Measurements from ENCODE around the gene UBQLN3.

The UBQLN3 gene

DNA sequence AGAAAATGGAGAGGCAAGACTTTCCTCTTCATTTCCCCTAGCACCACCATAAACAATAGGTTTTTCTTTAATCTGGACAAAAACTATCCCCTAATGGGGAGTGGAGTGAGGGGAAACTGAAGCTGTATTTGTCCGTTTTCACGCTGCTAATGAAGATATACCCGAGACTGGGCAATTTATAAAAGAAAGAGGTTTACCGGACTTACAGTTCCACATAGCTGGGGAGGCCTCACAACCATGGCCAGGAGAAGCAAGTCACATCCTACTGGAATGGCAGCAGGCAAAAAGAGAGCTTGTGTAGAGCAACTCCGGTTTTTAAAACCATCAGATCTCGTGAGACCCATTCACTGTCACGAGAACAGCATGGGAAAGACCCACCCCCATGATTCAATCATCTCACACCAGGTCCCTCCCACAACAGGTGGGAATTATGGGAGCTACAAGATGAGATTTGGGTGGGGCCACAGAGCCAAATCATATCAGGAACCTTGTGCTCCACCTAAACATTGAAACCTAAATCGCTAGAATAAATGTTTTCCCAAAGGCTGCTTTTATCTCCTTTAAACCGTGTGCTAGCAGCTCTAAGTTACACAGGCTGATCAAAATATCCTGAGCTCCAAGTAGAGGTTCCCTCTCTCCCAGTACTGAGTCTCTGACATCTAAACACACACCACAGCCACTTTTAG lies 4.3 kb downstream of the UBQLN3 start:
- no peak for DNase-seq (ENCODE audit: low spot score)

DNA sequence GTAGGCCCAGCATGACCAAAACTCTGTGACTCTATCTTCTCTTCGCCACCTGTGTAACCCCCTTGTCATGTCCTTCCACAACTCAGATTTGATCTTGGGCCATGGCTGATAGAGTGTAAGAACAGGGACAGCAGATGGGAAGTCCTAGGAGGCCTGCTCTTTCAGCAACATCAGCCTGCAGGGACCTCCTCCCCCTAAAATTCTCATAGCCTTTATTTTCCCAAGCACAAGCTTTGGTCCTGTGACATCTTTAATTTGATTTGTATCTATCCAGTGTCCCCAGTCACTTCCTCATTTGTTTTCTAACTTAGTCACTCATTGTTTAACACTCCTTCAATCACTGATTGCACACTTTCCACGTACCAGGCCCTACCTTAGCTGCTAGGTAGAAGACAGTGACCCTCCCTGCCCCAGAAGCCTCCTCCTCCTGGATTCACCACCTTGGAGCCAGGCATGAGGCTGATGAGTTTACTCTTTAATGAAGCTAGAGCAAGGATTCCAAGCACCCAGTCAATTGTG lies 5.3 kb downstream of the UBQLN3 start:
- DNase-seq (ENCODE audit: low spot score), result no peak

DNA sequence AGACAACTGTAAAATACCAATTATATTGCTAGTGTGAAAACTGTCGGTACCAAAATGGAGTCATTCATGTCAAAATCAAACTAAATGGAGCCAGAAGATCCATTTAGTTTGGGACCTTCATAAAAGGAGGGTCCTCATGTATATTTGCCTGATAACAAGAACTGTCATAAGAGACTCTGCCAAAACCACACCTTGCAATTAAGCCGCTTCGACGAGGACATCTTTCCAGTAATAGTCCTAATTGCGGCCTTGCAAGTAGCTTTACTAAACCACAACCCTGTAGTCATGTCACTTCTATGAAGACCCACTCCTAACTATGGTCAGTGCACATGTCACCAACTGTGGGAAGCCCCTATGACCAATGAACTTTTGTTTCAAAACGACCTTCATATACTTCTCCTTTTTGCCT lies 9.4 kb downstream of the UBQLN3 start:
- no peak for DNase-seq (ENCODE audit: low spot score)

DNA sequence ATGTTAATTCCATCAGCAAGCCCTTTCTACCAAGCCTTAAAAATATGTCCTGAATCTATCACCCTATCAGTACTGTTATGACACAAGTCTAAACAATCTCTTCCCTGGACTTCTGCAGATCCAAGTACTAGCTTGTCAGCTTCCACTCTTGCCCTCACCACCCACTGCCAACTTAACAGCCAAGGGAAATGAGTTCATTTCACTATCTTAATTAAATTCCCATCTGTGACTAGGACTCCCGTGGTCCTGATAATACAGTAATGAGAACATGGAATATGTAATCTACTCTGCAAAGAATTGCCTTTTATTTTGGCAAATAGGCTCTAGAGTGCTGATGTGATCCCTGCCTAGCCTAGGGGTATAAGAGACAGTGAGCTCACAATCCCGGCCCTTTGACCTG lies 10.1 kb downstream of the UBQLN3 start:
- DNase-seq (ENCODE audit: low spot score), result no peak

DNA sequence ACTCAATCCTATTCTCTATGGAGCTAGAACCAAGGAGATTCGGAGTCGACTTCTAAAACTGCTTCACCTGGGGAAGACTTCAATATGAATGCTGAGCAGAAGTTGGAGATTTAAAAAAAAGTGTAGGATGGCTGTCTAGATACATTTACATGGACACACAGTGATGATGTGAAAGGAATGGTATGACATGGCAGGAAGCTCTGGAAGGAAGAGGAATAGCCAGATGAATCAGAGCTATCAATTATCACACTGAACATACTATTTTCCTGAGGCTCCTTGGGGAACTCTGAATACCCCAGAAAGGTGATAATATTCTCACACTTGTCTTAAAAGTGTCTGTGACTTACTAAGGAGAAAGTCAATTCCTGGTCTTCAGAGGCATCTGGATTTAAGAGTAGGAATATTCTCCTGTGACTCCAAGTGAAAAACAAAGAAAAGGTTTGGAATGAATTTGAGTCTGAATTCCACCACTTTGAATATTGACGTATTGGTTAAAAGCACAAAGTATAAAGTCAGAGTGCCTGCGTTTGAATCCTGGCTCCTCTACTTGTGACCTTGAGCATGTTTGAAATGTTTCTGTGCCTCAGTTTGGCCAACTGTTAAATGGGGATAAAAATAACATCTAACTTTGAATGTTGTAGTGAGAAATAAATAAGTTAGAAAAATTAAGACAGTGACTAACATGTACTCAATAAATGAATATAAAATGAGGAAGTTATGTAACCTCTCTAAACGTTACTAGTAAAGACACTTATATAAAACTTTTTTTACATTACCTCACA lies 20.0 kb downstream of the UBQLN3 start:
- no peak for DNase-seq (ENCODE audit: low spot score)

DNA sequence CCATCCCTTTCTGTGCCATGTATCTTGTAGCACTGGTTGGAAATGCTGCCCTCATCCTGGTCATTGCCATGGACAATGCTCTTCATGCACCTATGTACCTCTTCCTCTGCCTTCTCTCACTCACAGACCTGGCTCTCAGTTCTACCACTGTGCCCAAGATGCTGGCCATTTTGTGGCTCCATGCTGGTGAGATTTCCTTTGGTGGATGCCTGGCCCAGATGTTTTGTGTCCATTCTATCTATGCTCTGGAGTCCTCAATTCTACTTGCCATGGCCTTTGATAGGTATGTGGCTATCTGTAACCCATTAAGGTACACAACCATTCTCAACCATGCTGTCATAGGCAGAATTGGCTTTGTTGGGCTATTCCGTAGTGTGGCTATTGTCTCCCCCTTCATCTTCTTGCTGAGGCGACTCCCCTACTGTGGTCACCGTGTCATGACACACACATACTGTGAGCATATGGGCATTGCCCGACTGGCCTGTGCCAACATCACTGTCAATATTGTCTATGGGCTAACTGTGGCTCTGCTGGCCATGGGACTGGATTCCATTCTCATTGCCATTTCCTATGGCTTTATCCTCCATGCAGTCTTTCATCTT lies 20.9 kb downstream of the UBQLN3 start:
- DNase-seq (ENCODE audit: low spot score), result no peak

DNA sequence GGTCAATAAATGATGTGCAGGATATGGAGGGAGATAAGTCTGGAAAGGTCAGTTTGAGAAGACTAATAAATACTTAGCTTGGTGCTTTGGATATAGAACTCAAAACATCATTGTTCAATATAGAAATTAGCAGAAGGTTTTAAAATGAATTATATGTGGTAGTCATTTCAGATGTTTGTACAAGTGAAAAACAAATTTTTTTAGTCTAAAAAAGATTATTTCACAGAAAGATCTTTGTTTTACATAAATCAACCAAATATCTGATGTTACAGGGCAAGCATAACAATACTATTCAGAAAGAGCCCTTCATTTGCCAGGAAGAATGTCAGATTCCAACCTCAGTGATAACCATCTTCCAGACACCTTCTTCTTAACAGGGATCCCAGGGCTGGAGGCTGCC lies 21.4 kb downstream of the UBQLN3 start, which contains the start of gene OR52D1:
Gene OR52D1, plus strand, starts transcription at position 301 of the 400 bp plus-strand sequence. Its CDS starts 22 bp downstream, at position 323.
- no peak for DNase-seq (ENCODE audit: low spot score)

DNA sequence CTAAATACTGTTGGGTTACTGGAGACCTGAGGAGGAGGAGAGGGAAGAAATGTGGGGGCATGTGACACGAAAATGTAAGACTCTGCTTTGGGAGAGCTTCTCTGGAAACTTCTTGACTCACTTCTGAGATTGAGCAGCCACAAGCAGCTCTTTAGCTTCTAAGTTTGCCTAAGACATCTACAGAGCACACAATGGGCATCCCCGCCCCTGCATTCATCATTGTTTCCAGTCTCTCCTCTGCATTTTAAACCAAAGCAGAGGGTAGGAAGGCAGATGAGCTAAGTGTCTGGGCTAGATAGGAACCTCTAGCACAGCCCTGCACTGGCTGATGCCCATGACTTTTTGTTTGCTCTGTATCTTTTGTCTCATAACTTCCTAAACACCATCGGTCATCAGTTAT lies 23.3 kb downstream of the UBQLN3 start:
- no peak for DNase-seq (ENCODE audit: low spot score)

DNA sequence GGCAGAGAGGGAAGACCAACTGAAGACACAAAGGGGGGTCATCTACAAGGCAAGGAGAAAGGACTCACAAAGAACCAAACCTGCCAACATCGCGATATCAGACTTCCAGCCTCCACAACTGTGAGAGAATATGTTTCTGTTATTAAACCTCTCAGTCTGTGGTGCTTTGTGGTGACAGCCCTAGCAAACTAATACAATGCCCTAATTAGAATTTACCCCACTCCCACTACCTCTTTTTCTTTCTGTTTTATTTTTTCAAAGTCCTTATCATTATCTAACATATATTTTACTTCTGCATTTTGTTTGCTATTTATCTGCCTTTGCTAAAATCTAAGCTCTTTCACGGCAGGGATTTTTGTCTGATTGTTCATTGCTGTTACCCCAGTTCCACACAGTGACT lies 23.8 kb downstream of the UBQLN3 start:
- DNase-seq (ENCODE audit: low spot score), result no peak

DNA sequence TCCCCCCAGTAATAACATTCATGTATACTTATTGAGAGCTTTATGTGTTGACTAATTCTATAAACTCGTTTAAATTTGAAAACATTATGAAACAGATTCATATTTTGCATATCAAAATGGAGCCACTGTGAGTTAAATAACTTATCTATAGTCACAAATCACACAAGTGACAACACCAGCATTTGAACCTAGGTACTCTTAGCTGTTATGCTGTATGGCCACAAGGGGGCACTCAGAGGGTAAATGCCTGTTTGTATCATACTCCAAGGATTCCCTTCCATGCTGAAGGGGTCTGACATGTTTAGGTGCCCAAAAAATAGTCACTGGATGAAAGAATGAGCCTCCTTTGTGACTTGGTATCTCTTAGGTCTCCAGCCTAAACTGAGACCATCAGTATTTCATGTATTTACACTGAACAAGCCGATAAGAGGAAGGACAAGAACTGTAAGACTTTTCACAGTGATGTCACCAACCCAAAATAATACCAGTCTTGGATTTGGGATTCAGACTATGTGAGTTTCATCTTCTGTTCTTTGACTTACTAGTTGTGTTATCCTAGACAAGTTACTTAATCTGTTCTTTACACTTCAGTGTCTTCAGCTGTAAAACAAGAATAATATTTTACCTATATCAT lies 33.5 kb downstream of the UBQLN3 start:
- DNase-seq (ENCODE audit: low spot score), result peak; percentile 2

DNA sequence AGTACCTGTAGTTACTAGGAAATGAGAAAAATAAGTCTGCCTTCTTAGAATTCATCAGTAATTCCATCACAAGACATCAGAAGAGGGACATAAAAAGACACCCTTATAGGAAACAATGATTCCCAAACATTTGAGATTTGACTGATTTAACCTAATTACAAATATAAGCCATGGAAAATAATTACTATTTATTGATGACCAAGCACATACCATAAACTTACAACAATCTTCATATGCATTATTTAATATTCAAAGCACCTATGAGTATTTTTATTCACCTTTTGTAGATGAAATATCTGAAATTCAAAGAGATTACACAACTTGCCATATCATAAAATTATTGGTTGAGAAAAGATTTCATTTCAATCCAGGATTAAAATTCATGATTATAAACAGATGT lies 35.8 kb downstream of the UBQLN3 start:
- DNase-seq (ENCODE audit: low spot score), result no peak

DNA sequence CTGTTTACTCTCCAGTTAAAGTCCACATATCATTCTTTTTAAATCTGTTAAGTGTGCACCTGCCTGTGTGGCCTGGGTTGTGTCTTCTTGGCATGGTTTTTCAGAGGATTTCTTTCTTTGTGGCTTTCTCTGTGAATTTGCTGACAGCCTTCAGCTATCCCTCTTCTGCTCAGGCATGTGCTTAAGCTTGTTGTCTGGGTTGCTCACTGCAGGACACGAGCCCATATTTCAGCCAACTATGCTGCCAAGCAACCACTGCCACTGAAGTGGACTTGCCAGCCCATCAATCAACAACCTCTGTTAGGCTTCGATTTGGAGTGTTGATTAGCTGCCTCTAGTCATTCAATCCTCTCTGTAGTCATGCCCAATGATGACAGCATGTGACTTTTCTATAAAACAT lies 42.2 kb downstream of the UBQLN3 start:
- DNase-seq (ENCODE audit: low spot score), result no peak

DNA sequence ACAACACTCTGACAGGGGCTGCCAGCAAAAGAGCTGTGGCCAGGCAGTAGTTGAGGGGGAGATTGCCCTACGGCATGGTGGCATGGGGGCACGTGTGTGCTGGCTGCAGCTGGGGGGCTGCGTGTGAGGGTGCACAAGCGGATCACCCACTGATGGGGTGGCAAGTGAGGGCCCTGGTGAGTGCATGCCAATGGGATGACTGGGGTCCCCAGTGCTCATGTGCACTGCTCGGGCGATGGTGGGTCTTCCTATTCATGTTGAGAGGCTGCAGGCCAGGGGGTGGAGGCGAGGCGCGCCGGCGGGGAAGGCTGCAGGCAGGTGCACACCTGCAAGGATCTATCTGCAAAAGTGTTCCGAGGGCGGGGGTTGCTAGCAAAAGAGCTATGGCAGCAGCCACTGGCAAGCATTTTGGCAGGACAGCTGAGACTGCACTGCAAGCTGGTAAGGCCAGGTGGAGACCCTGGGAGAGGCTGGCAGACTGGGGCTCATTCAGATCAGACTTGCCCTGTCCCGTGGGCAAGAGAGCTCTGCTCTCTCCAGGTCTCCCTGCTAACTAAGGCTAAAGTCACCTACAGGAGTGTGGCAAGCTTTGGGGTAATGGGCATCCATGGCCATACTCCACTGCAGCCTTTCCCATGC lies 48.7 kb downstream of the UBQLN3 start:
- no peak for DNase-seq (ENCODE audit: low spot score)
